Right lobe of liver (tissue), 6 donors: ENCODE results near the gene TGM3. TPM values are rescaled to one million over a fixed set of nuclear protein-coding genes. Genes with fewer than 3 reads are reported as not detected.
A peak's percentile ranks its signal among the peaks of the same experiment; 100 is the strongest.
"Not testable (repeated sequence)": the region's sequence is repeated elsewhere in the genome, so short reads cannot be mapped to it uniquely, and the experiment has no call there.

Source experiments
- ATAC-seq, 4 donors: fragments of 200-7000 bp; cut with Tn5 transposase; one replicate each; pipeline ENCODE4 v1.9.1; 2020; ENCODE audit warnings: mild to moderate bottlenecking in 4 of 4, moderate library complexity in 4 of 4
- DNase-seq, 3 donors: peaks; one replicate each; pipeline ENCODE4 v3.0.0-alpha.2; 2020
- H3K27ac ChIP-seq, 3 donors: fragments of 200-600 bp; one replicate each; pipeline ENCODE4 v1.8.0; 2022
- H3K27me3 ChIP-seq, 2 donors: fragments of 200-600 bp; one replicate each; pipeline ENCODE4 v1.8.0; 2022
- H3K36me3 ChIP-seq, 4 donors: fragments of 200-600 bp; sonication (generic) in 1 of 4; one replicate each; pipeline versions ENCODE4 v1.5.1 to v1.8.0; 2017 to 2022; ENCODE audit warnings: control low read depth in 1 of 4
- H3K4me1 ChIP-seq, 4 donors: fragments of 200-600 bp; sonication (generic) in 1 of 4; one replicate each; pipeline versions ENCODE4 v1.5.1 to v1.8.0; 2017 to 2022; ENCODE audit warnings: control low read depth in 1 of 4
- H3K4me3 ChIP-seq, 3 donors: fragments of 200-600 bp; one replicate each; pipeline ENCODE4 v1.8.0; 2022
- H3K9me3 ChIP-seq, 4 donors: fragments of 200-600 bp; sonication (generic) in 1 of 4; one replicate each; pipeline versions ENCODE4 v1.5.1 to v1.8.0; 2017 to 2022; ENCODE audit warnings: control low read depth in 1 of 4
- CTCF ChIP-seq, 4 donors: fragments of 200-600 bp in 3 of 4; fragments of 450-650 bp in 1 of 4; IDR thresholded peaks; one replicate each; pipeline versions ENCODE4 v1.5.1 to v1.8.0; 2016 to 2022; ENCODE audit warnings: antibody characterized with exemption in 4 of 4, mild to moderate bottlenecking in 2 of 4
- POLR2A ChIP-seq: fragments of 450-650 bp; IDR thresholded peaks from one replicate; pipeline ENCODE4 v1.6.1; 2017; ENCODE audit warnings: antibody characterized with exemption, mild to moderate bottlenecking
- WGBS: methylation state at CpG from one replicate; pipeline ENCODE4 v1.1.6; 2018; ENCODE audit warnings: low coverage, low lambda C conversion rate; ENCODE audit not compliant: insufficient coverage; ENCODE audit errors: missing lambda C conversion rate; 5-methylcytosine and 5-hydroxymethylcytosine counted together
- intact Hi-C, 2 donors: fragments of 100-400 bp; cut with DNase I; formaldehyde crosslinking; loops; one replicate each; pipeline versions ENCODE4 v1.11.2 to v1.14.1; 2022
- total RNA-seq, 6 experiments: library from RNA; depleted of rRNA in 2 of 6; stranded (reverse); fragments of >200 nt in 2 of 6; fragmentation: NEBNext Ultra II Directional in 3 of 6; extraction: Animal tissue kit (Norgen Biotek cat#: 25700) in 3 of 6; gene quantifications; one replicate each; pipeline versions ENCODE4 v1.1.0 to v1.2.4, GENCODE V29; 2016 to 2023
- donor health status: DM: no; HTN: yes; CAD: no.
- donor health status: DM: no; HTN: no; CAD: no.
- donor health status: DM: no; HTN: no; CAD: no.
- donor health status: DM: no; HTN: yes; CAD: no.
- donor health status: DM: no; HTN: yes; CAD: no.

The TGM3 gene
- total RNA-seq, 6 experiments from 2014 or later: 0.15 to 3.0 (median 0.30) TPM; not detected in 2

GRCh38 chr20:2264118-2264517, 31.7 kb upstream of the TGM3 start:
- no peak for TF ChIP-seq CTCF (IDR thresholded peaks at IDR 0.05)
- TF ChIP-seq POLR2A: no peak
- peaks cover 0 to 44% (median 19%) of the 10 kb centered on the region in 4 donors for H3K4me1 ChIP-seq
- WGBS: 72% methylated on average over 3 of the region's 3 CpGs
- peak overlapping the region in 2 of 3 donors; percentile 64 to 69 for H3K27ac ChIP-seq
- no peak for DNase-seq
- intact Hi-C loops: no loop called here
- ATAC-seq: no peak
- peak overlapping the region in 1 of 3 donors; percentile 13 for H3K4me3 ChIP-seq
- no peaks in the 10 kb centered on the region for H3K9me3 ChIP-seq
- no peaks in the 10 kb centered on the region for H3K27me3 ChIP-seq
- H3K36me3 ChIP-seq: no peaks in the 10 kb centered on the region

GRCh38 chr20:2264621-2265374, 31.0 kb upstream of the TGM3 start:
- peak overlapping the region in 2 of 3 donors; percentile 64 to 69 for H3K27ac ChIP-seq
- H3K36me3 ChIP-seq, H3K27me3 ChIP-seq, intact Hi-C loops, H3K9me3 ChIP-seq: not testable (repeated sequence)
- peak; percentile 64 to 90 (median 89) for DNase-seq
- WGBS: 12% methylated on average over 9 of the region's 12 CpGs
- ATAC-seq: peak; percentile 54 to 82 (median 72)
- peak overlapping the region in 1 of 3 donors; percentile 13 for H3K4me3 ChIP-seq
- H3K4me1 ChIP-seq: peaks cover 0 to 44% (median 19%) of the 10 kb centered on the region in 4 donors

- DNase-seq: no peak
- WGBS: 76% methylated on average over 7 of the region's 7 CpGs
Observed at GRCh38 chr20:2273634-2274302, 22.0 kb upstream of the TGM3 start.

GRCh38 chr20:2276015-2276414, 19.8 kb upstream of the TGM3 start:
- Histone ChIP-seq H3K27ac (peak overlapping the region in 1 of 3 donors; percentile 38), H3K4me3 (no peak overlapping the region), H3K27me3 (no peaks in the 10 kb centered on the region), H3K36me3 (no peaks in the 10 kb centered on the region), H3K4me1 (peaks cover 0 to 18% (median 8%) of the 10 kb centered on the region in 4 donors), H3K9me3 (no peaks in the 10 kb centered on the region)
- ATAC-seq (peak; percentile 86 to 93 (median 90)), DNase-seq (no peak)
- 33% methylated on average over 1 of the region's 1 CpG for WGBS
- intact Hi-C loops: no loop called here
- TF ChIP-seq CTCF (IDR thresholded peaks at IDR 0.05): peak; percentile 35 to 68 (median 42)
- no peak for TF ChIP-seq POLR2A

More at GRCh38 chr20:2273634-2274302, 22.0 kb upstream of the TGM3 start:
- TF ChIP-seq POLR2A: no peak
- TF ChIP-seq CTCF (IDR thresholded peaks at IDR 0.05): no peak
- no peak overlapping the region for H3K27ac ChIP-seq
- H3K36me3 ChIP-seq: no peaks in the 10 kb centered on the region
- no peaks in the 10 kb centered on the region for H3K9me3 ChIP-seq
- no peak overlapping the region for H3K4me3 ChIP-seq
- peaks cover 0 to 18% (median 8%) of the 10 kb centered on the region in 4 donors for H3K4me1 ChIP-seq
- intact Hi-C loops: no loop called here
- peak in 1 of 4 donors; percentile 36 for ATAC-seq
- no peaks in the 10 kb centered on the region for H3K27me3 ChIP-seq

GRCh38 chr20:2279253-2279779, 16.5 kb upstream of the TGM3 start:
- ATAC-seq: peak in 1 of 4 donors; percentile 12
- no peak overlapping the region for H3K4me3 ChIP-seq
- WGBS: 70% methylated on average over 4 of the region's 5 CpGs
- H3K4me1 ChIP-seq: peaks cover 0 to 21% (median 9%) of the 10 kb centered on the region in 4 donors
- intact Hi-C loops: no loop called here
- no peak overlapping the region for H3K27ac ChIP-seq
- DNase-seq: no peak
- no peaks in the 10 kb centered on the region for H3K9me3 ChIP-seq
- no peaks in the 10 kb centered on the region for H3K27me3 ChIP-seq
- H3K36me3 ChIP-seq: no peaks in the 10 kb centered on the region
- TF ChIP-seq POLR2A (no peak), CTCF (IDR thresholded peaks at IDR 0.05) (no peak)
